GM12872 (cell line): Measurements from ENCODE around the gene ASCL2.

ENCODE experiments used
- TF ChIP-seq, protein P1 (sequence below): IDR thresholded peaks from 3 replicates; pipeline ENCODE4 v1.5.1; 2011; ENCODE audit warnings: low read depth, mild to moderate bottlenecking, low read length, moderate library complexity; ENCODE audit not compliant: insufficient read depth

ASCL2 gene

DNA sequence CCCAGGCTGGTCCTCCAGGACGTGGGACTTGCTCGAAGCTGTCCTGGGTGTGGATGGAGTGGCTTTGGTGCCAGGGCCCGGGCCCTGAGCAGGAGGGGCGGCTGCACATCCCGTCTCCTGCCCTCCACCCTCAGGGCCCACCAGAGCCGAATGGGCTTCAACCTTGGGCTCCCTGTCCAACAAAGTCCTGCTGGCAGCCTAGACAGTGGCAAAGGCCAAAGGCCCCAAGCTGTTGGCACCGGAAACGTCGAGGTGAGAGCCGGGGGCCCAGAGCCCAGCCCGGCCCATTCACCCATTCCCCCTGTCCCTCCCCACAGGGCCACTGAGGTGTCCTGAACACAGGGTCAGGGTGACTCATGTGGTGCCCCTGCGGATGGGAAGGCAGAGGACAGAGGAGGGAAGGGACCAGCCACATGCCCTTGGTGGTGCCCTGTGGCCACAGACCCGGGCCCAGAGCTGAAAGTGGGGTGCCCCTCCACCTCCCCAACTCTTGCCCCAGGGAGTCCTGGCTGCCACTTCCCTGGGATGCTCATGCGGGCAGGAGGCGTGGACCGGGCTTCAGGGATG, 40.5 kb upstream of the ASCL2 start:
- TF ChIP-seq, protein P1, sequence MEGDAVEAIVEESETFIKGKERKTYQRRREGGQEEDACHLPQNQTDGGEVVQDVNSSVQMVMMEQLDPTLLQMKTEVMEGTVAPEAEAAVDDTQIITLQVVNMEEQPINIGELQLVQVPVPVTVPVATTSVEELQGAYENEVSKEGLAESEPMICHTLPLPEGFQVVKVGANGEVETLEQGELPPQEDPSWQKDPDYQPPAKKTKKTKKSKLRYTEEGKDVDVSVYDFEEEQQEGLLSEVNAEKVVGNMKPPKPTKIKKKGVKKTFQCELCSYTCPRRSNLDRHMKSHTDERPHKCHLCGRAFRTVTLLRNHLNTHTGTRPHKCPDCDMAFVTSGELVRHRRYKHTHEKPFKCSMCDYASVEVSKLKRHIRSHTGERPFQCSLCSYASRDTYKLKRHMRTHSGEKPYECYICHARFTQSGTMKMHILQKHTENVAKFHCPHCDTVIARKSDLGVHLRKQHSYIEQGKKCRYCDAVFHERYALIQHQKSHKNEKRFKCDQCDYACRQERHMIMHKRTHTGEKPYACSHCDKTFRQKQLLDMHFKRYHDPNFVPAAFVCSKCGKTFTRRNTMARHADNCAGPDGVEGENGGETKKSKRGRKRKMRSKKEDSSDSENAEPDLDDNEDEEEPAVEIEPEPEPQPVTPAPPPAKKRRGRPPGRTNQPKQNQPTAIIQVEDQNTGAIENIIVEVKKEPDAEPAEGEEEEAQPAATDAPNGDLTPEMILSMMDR, result no peak

DNA sequence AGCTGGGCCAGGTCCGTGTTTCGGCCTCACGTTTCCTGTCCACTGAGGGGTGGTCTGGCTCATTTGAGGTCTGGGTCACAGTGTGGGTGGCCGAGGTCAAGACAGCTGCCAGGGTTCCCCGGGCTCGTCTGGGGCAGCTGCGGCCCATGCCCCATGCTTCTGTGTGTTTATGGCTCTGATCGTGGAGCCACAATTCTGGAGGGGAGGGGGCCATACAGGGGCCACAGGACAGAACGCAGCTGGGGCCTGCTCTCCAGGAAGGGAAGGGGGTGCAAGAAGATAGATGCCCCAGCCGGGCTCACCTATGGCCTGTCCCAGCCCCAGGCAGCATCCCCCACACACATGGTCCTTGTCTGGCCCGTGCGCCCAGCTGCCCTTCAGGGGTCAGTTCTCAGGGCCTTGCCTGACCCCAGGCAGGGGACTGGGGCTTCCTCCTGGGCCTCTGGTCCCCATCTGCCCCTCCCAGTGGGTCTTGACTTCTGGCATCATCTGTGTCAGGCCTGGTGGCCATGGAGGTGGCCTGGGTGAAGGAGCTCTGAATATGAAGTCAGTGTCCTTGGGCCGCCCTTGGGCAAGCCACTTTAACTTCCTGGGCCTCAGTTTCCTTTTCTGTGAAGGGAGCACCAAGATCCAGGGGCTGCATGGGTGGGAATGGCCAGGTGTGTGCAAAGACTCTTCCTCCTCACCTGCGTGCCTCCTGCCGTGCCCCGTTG, 39.8 kb upstream of the ASCL2 start:
- TF ChIP-seq, protein P1, result no peak

DNA sequence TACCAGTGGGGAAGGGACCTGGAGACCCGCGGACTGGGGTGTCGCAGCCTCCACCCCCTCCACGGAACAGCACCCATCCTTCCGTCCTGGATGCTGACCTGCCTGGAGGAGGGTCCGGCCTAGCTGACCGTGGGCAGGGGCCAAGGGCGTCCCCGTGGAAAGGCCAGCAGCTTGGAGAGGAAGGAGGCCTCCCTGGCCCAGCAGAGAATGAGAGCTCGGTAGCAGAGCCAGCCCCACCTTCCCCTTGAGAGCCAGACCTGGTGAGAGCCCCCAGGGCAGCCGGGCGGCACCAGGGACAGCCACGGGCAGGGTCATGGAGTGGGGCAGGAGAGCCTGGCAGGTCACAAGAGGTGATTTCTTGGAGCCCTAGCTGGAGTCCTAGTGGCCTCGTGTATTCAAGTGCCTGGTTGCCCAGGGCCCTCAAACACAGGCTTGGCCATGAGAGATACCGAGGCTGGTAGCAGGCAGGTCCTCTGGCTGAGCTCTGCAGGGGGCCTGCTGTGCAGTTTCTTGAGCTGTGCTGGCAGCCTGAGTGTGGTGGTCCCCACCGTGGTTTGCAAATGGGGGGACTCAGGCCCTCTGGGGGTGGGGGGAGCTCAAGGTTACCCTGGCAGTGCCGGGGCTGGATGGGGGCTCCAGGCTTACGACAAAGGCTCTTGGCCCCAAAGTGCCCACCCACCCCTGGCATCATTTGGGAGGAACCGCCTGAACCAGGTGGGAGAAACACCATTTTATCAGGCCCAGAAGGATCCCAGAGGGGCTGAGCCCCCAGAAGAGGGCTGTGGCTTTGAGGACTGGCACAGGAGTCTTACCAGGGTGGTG, 39.1 kb upstream of the ASCL2 start:
- TF ChIP-seq, protein P1, result no peak

DNA sequence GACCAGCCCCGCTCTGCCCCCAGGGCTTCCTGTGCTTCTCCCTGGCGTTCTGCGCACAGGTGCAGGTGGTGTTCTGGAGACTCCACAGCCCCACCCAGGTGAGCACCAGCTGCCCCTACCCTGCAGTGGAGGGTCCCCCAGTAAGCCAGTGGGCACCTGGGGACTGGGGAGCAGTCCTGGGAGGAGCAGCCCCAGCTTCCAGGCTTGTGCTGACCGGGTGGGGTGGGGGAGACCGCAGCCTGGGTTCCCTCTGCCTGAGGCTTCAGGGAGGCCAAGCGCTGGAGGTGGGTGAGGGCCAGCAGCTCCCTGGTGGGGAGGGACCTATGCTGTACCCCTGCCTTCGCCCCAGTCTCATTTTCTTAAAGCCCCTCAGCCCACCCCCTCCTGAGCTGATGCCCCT, 38.3 kb upstream of the ASCL2 start:
- TF ChIP-seq, protein P1, result no peak

DNA sequence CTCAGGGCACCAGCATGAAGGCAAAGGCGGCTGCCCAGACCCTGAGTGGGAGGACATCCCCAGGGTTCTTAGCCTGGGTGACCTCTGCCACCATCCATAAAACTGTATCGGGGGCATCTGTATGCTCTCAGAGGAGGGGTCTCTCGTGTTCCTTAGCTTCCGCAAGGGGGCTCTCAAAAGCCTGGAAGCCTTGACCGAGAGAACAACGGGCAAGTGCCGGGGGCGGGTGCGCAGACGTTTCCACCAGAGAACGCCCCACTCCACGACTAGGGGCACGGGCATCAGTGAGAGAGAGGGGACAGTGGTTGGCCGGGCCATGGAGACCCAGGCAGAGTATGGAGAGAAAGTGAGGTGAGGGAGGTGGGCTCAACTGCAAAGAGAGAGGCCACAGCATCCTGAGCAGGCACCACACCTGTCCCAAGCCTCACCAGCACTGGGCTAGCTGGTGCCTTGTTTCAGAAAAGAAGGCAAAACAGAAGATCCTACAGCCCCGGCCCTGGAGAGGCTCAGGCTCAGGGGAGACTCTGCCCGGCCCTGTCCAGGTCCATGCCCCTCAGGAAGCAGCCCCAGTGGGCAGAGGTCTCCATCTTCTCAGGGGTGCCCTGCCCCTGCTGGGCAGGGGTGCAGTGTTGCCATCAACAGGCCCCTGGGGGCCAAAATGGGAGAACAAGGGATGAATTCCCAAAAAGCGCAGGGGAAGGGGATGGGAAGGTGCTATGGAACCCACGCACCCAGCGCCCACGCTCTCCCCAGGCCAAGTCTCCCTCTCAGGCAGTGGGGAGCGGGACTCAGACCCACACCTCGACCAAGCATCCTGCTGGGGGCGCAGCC, 37.3 kb upstream of the ASCL2 start:
- TF ChIP-seq, protein P1, result no peak

DNA sequence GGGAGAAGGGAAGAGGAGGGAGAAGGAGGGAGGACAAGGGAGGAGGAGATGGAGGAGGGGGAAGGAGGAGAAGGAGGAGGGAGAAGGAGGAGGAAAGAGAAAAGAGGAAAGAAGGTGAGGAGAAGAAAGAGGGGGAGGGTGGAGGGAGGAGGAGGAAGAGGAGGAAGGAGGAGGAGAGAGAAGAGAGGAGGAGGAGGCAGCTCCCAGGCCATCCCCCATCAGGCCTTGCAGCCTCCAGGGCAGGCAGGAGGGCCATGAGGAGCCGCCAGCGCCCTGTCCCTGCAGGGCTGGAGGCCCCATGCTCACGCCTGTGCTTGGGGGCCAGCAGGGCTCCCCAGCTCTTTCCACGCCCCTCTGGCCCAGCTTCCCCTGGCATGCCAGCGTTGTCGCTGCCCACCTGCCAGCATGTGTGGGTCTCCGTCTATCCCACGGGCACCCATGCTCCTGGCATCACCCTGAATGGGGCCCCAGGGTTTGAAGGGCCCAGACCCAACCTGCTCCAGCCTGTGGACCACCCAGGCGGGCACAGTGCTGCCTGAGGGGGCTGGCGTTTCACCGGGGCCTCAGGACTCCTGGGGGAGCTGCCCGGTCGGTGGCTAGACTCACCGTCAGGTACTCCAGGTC, 36.6 kb upstream of the ASCL2 start:
- TF ChIP-seq, protein P1, result no peak
